ENCODE data around the gene CPXM2.
"Not testable (repeated sequence)": the region's sequence is repeated elsewhere in the genome, so short reads cannot be mapped to it uniquely, and the experiment has no call there.

CPXM2 gene

GRCh38 chr10:123742751-123743440 is 148.7 kb downstream of the CPXM2 start:
- TF ChIP-seq GABPA (IDR thresholded peaks at IDR 0.05; ENCODE audit: low read depth) (no peak), SPI1 (IDR thresholded peaks at IDR 0.05; ENCODE audit: borderline replicate concordance, low read depth) (no peak), REST (IDR thresholded peaks at IDR 0.05; ENCODE audit: insufficient replicate concordance, low read depth) (no peak), CTCF (IDR thresholded peaks at IDR 0.05; ENCODE audit: insufficient read depth, low read length) (no peak), POLR2AphosphoS5 (IDR thresholded peaks at IDR 0.05; ENCODE audit: low read depth) (no peak)
- Histone ChIP-seq H3K4me3 (replicated peaks; ENCODE audit: insufficient read depth, low read length) (no peak overlapping the region), H3K27me3 (ENCODE audit: insufficient read depth, poor library complexity, severe bottlenecking) (no peaks in the 10 kb centered on the region), H3K27ac (replicated peaks) (no peak overlapping the region)
- no peak for DNase-seq (ENCODE audit: low read depth in 1 of 2, low spot score in 1 of 2)

- DNase-seq (ENCODE audit: low read depth in 1 of 2, low spot score in 1 of 2), result no peak
- H3K4me3 ChIP-seq (replicated peaks; ENCODE audit: insufficient read depth, low read length), result no peak overlapping the region
- H3K27ac ChIP-seq (replicated peaks), result no peak overlapping the region
- no peaks in the 10 kb centered on the region for H3K27me3 ChIP-seq (ENCODE audit: insufficient read depth, poor library complexity, severe bottlenecking)
- no peak for TF ChIP-seq SPI1 (IDR thresholded peaks at IDR 0.05; ENCODE audit: borderline replicate concordance, low read depth)
- no peak for TF ChIP-seq REST (IDR thresholded peaks at IDR 0.05; ENCODE audit: insufficient replicate concordance, low read depth)
- TF ChIP-seq POLR2AphosphoS5 (IDR thresholded peaks at IDR 0.05; ENCODE audit: low read depth), result no peak
- no peak for TF ChIP-seq CTCF (IDR thresholded peaks at IDR 0.05; ENCODE audit: insufficient read depth, low read length)
- TF ChIP-seq GABPA (IDR thresholded peaks at IDR 0.05; ENCODE audit: low read depth), result no peak
Measured at GRCh38 chr10:123741711-123742110, 149.9 kb downstream of the CPXM2 start.

- TF ChIP-seq REST (IDR thresholded peaks at IDR 0.05; ENCODE audit: insufficient replicate concordance, low read depth) (no peak), CTCF (IDR thresholded peaks at IDR 0.05; ENCODE audit: insufficient read depth, low read length) (no peak), GABPA (IDR thresholded peaks at IDR 0.05; ENCODE audit: low read depth) (no peak), SPI1 (IDR thresholded peaks at IDR 0.05; ENCODE audit: borderline replicate concordance, low read depth) (no peak)
- Histone ChIP-seq H3K27me3 (ENCODE audit: insufficient read depth, poor library complexity, severe bottlenecking) (peaks cover 1% of the 10 kb centered on the region), H3K4me3 (replicated peaks; ENCODE audit: insufficient read depth, low read length) (no peak overlapping the region), H3K27ac (replicated peaks) (no peak overlapping the region)
- no peak for DNase-seq (ENCODE audit: low read depth in 1 of 2, low spot score in 1 of 2)
Measured at GRCh38 chr10:123741146-123741545, 150.5 kb downstream of the CPXM2 start.

GRCh38 chr10:123736917-123737316 is 154.7 kb downstream of the CPXM2 start:
- H3K27ac ChIP-seq (replicated peaks); H3K27me3 ChIP-seq (ENCODE audit: insufficient read depth, poor library complexity, severe bottlenecking); H3K4me3 ChIP-seq (replicated peaks; ENCODE audit: insufficient read depth, low read length); DNase-seq (ENCODE audit: low read depth in 1 of 2, low spot score in 1 of 2): not testable (repeated sequence)
